HUES48 (cell line): ENCODE measurements around the gene IGHMBP2.
"Not testable (repeated sequence)": the region's sequence is repeated elsewhere in the genome, so short reads cannot be mapped to it uniquely, and the experiment has no call there.

Source experiments
- H3K27ac ChIP-seq: one replicate; pipeline ENCODE4 v1.7.0; 2013; ENCODE audit warnings: low read depth, low read length, inconsistent platforms
- H3K27me3 ChIP-seq: 2 replicates; pipeline ENCODE4 v1.6.1; 2013; ENCODE audit warnings: mild to moderate bottlenecking, low read length; ENCODE audit not compliant: control insufficient read depth, insufficient read depth
- H3K36me3 ChIP-seq: 2 replicates; pipeline ENCODE4 v1.6.1; 2013; ENCODE audit warnings: low read length; ENCODE audit not compliant: control insufficient read depth, insufficient read depth
- H3K4me1 ChIP-seq: 2 replicates; pipeline ENCODE4 v1.6.1; 2013; ENCODE audit warnings: mild to moderate bottlenecking, low read length; ENCODE audit not compliant: control insufficient read depth, insufficient read depth
- H3K4me3 ChIP-seq: 2 replicates; pipeline ENCODE4 v1.5.1; 2013; ENCODE audit warnings: mild to moderate bottlenecking, low read depth, low read length
- H3K9ac ChIP-seq: 2 replicates; pipeline ENCODE4 v1.6.1; 2013; ENCODE audit warnings: mild to moderate bottlenecking, low read depth, low read length, moderate library complexity
- H3K9me3 ChIP-seq: 2 replicates; pipeline ENCODE4 v1.6.1; 2013; ENCODE audit warnings: low read length; ENCODE audit not compliant: control insufficient read depth, insufficient read depth

IGHMBP2 gene

DNA sequence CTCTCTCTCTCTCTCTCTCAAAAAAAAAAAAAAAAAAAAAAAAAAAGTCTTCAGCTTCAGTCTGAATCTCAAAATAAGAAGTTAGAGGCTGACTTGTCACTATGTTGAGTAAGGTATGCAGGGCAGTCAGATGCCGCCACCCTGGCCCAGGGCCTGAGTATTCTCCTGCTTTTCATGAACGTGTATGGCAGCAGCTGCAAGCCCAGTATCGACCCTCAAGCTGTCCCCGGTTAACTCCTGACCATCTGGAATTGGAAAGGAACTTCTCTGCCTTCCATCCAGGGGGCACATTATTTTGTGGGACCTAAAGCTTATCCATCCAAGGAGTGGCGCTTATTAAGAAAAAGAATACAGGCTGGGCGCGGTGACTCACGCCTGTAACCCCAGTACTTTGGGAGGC is 65.7 kb downstream of the IGHMBP2 start:
- no peaks in the 10 kb centered on the region for H3K4me1 ChIP-seq
- no peaks in the 10 kb centered on the region for H3K36me3 ChIP-seq
- H3K27ac ChIP-seq = no peak overlapping the region
- no peaks in the 10 kb centered on the region for H3K9me3 ChIP-seq
- no peak overlapping the region for H3K9ac ChIP-seq
- no peaks in the 10 kb centered on the region for H3K27me3 ChIP-seq
- no peak overlapping the region for H3K4me3 ChIP-seq

DNA sequence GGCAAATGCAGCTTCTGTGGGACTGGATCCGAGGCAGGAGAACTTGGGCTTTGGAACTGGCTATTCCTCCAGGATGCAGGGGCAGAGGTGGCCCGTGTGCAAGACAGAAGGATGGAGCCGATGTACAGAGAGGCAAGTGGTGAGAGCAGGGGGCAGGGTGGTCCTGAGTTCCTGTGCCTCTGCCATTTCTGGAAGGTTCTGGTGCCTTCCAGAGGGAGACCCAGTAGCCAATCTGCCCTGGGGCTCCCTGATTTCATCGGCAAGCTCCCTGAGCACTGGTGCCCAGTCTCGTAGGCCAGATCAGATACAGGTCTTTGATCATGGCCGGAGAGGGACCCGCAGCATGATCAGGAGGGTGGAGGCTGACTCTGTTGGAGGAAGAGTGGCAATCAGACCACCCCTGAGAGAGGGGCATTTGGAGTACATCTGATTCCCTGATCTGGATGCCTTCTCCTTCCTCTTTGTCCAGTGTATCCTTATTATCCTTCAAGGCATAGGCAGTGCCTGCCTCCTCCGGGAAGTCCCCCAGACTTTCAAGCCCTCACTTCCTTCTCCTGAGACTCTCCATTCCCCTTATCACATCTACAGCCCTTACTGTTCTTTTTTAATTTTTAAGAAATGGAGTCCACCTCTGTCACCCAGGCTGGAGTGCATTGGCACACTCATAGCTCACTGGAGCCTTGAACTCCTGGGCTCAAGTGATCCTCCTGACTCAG is 67.4 kb downstream of the IGHMBP2 start:
- Histone ChIP-seq H3K4me3 (no peak overlapping the region), H3K27ac (no peak overlapping the region), H3K9me3 (peaks cover 5% of the 10 kb centered on the region; the same call in 1 of the 2 replicates), H3K36me3 (no peaks in the 10 kb centered on the region), H3K27me3 (no peaks in the 10 kb centered on the region), H3K4me1 (no peaks in the 10 kb centered on the region), H3K9ac (no peak overlapping the region)

DNA sequence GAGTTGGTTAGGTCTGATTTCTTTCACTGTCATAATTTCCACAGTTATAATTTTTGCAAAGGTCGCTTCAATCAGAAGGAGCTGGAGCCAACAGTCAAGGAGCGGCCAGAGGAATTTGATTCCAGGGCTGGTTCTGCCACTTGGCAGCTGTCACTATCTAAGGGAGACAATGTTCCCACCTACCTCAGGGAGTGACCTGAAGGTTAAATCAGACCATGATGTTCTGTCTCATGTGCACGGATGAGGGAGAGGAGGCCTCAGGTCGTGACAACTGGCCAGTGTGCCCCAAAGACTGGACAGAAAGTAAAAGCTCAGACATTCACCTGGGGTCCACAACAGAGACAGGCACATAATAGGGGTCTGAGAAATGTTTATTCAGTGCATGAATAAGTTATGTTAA is 69.5 kb downstream of the IGHMBP2 start:
- no peaks in the 10 kb centered on the region; the same call in 1 of the 2 replicates for H3K27me3 ChIP-seq

DNA sequence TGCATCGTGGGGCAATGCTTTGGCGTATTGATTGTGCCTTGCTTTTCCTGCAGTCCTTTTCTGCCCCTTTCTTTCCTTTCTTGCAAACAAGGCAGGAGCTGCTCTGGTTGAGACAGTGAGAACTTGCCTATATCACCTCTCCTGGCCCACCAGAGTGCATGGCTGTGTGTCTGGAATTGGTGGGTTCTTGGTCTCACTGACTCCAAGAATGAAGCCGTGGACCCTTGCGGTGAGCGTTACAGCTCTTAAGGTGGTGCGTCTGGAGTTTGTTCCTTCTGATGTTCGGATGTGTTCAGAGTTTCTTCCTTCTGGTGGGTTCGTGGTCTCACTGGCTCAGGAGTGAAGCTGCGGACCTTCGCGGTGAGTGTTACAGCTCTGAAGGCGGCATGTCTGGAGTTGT is 70.0 kb downstream of the IGHMBP2 start:
- not testable (repeated sequence) for H3K27me3 ChIP-seq, H3K27ac ChIP-seq, H3K36me3 ChIP-seq, H3K4me1 ChIP-seq, H3K9ac ChIP-seq, H3K4me3 ChIP-seq, H3K9me3 ChIP-seq

More for the DNA sequence above, 69.5 kb downstream of the IGHMBP2 start:
- no peak overlapping the region for H3K9ac ChIP-seq
- no peaks in the 10 kb centered on the region for H3K4me1 ChIP-seq
- peaks cover 5% of the 10 kb centered on the region; the same call in 1 of the 2 replicates for H3K9me3 ChIP-seq
- no peak overlapping the region for H3K27ac ChIP-seq
- no peaks in the 10 kb centered on the region for H3K36me3 ChIP-seq
- no peak overlapping the region for H3K4me3 ChIP-seq

DNA sequence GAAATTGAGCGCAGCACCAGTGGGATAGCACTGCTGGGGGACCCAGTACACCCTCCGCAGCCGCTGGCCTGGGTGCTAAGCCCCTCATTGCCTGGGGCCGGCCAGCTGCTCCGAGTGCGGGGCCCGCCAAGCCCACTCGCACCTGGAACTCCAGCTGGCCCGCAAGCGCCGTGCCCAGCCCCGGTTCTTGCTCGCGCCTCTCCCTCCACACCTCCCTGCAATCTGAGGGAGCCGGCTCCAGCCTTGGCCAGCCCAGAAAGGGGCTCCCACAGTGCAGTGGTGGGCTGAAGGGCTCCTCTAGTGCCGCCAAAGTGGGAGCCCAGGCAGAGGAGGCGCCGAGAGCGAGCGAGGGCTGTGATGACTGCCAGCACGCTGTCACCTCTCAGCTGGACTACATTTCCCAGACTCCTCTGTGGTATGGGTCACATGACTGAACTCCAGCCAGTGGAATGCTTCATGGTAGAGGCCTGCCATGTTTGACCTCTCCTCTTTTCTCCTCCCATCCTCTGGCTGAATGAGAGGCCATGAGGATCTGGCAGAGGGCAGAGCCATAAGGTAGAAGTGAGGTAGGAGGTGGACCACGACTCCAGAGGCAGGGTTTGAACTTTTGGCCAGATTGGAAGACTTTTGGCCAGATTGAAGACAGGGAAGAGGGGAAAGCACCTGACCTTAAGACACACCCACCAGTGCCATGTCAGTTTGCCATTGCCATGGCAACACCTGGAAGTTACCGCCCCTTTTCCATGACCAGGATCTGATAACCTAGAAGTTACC is 70.9 kb downstream of the IGHMBP2 start:
- Histone ChIP-seq H3K27me3 (no peaks in the 10 kb centered on the region; the same call in 1 of the 2 replicates), H3K36me3 (no peaks in the 10 kb centered on the region), H3K4me3 (no peak overlapping the region), H3K9ac (no peak overlapping the region), H3K4me1 (peaks cover 4% of the 10 kb centered on the region; the same call in 1 of the 2 replicates), H3K27ac (no peak overlapping the region), H3K9me3 (peaks cover 5% of the 10 kb centered on the region; the same call in 1 of the 2 replicates)

DNA sequence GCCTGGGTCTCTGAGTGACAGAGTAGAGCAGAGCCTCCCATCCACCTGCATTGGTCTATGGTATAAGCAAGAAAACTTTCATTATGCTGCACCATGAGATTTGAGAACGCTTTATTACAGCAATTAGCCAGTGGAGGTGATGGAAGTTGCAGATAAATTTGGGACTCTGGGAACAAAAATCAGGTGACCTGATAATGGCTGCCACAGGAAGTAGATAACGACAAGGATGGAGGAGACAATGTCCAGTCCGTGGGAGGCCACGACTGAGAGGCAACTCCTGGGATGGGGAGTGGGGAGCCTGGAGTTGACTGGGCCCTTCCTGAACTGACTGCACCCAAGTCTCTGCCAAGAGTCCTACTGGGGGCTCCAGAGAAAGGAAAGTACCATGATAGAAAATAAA is 72.4 kb downstream of the IGHMBP2 start:
- H3K36me3 ChIP-seq = no peaks in the 10 kb centered on the region
- H3K4me3 ChIP-seq = no peak overlapping the region
- peaks cover 7% of the 10 kb centered on the region; the same call in 1 of the 2 replicates for H3K4me1 ChIP-seq
- no peak overlapping the region for H3K27ac ChIP-seq
- peaks cover 5% of the 10 kb centered on the region; the same call in 1 of the 2 replicates for H3K9me3 ChIP-seq
- H3K9ac ChIP-seq = no peak overlapping the region
- H3K27me3 ChIP-seq = no peaks in the 10 kb centered on the region; the same call in 1 of the 2 replicates

DNA sequence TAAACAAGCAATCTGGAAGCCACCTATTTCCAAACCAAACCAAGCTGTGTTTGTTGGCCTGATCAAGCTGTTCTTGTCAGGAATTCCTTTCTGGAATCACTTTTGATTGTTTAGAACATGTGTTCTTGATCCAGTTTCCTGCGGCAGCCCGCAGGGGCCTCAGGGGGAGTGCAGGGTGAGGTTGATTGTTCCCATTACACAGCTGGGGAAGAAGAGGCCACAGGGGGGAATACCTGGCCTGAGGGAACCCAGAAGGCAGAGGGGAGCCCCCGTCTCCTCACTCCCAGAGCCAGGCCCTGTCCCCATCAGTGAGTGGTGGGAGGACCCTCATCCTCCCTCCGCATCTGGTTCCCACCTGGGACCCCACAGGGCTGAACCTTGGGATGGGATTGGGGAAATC is 72.9 kb downstream of the IGHMBP2 start:
- no peak overlapping the region for H3K27ac ChIP-seq
- no peaks in the 10 kb centered on the region for H3K36me3 ChIP-seq
- peaks cover 5% of the 10 kb centered on the region; the same call in 1 of the 2 replicates for H3K9me3 ChIP-seq
- no peak overlapping the region for H3K9ac ChIP-seq
- peaks cover 7% of the 10 kb centered on the region; the same call in 1 of the 2 replicates for H3K4me1 ChIP-seq
- H3K27me3 ChIP-seq = no peaks in the 10 kb centered on the region; the same call in 1 of the 2 replicates
- H3K4me3 ChIP-seq = no peak overlapping the region

DNA sequence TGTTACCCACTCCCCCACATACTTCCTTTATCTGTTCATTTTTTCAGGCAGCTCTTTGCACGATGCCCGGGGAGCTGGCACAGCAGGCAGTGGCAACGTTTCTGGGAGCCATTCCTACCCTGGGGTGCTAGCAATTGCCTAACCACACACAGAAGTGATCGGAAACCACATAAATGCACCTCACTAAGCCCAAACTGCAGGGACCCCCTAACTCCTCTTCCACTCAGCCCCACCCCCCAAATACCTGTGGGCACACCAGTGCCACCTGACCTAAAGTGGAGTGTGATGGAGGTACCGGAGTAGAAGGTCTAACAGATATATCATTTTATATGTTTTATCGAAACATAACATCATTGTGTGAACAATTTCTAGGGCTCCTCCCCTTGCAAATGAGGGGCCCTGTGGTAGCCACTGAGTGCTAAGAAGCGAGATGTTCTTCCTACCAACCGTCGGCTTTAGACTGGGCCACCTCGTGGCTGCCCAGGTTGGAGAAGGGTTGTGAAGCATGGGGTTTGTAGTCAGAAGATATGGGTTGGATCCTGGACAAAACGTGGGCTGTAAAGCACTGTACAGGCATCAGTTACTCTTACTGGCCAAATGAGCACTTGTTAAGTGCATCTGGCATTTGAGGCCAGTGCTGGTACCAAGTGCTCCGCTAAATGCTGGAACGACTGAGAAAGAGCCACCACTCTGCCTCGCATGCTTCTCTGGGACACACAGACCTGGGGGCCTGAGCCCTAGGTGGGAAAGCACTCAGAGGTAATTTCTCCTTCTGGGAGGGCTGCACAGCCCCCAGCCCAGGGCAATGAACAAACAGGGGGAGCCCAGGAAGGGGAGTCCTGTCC is 74.3 kb downstream of the IGHMBP2 start:
- Histone ChIP-seq H3K27me3 (no peaks in the 10 kb centered on the region; the same call in 1 of the 2 replicates), H3K4me1 (peaks cover 7% of the 10 kb centered on the region; the same call in 1 of the 2 replicates), H3K9ac (no peak overlapping the region), H3K27ac (no peak overlapping the region), H3K9me3 (peaks cover 5% of the 10 kb centered on the region; the same call in 1 of the 2 replicates), H3K36me3 (no peaks in the 10 kb centered on the region), H3K4me3 (no peak overlapping the region)

DNA sequence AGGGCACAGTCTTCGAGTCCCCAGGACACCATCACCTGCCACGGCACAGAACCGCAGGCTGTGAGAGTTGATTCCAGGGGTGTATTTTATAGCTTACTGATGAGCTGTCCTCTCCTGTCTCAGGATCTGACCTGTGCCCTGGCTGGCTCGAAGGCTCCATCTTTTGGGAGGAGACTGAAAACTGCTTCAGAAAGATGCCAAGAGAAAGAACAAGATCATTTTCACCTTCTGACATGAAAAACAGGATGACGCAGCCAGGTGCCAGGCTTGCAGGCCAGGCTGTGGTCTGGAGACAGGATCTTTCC is 74.9 kb downstream of the IGHMBP2 start:
- Histone ChIP-seq H3K36me3 (no peaks in the 10 kb centered on the region), H3K27ac (no peak overlapping the region), H3K4me1 (peaks cover 7% of the 10 kb centered on the region; the same call in 1 of the 2 replicates), H3K9me3 (peaks cover 5% of the 10 kb centered on the region; the same call in 1 of the 2 replicates), H3K9ac (no peak overlapping the region), H3K27me3 (no peaks in the 10 kb centered on the region; the same call in 1 of the 2 replicates), H3K4me3 (no peak overlapping the region)

DNA sequence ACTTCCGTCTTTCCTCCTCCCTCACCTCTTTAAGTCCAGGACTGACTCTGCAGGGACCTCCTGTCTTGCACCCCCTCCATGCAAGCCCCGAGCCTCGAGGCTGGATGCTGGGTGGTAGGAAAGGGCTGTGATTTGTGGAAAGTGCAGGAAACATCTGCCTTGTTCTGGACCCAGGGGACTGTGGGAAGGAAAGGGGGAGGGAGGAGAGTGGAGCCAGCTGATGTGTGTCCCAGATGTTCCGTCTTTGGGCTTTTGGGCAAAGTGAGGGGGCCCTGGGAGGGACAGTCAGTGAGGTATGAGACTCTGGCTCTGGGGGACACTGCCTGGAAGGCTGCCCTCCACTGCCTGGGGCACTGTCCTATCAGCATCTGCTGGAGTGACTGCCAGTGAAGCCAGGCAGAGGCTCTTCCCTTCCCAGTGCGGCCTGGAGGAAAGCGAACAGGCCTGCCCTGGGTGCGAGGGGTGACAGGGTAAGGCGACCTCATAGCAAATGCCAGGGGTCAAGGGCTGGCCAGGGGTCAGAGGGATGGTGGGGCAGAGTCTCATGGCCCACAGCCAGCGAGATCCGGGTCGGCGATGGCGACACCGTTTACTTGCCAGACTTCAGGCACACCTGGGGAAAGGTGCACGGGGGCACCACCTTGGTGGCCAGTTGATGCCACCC is 75.4 kb downstream of the IGHMBP2 start:
- no peaks in the 10 kb centered on the region; the same call in 1 of the 2 replicates for H3K27me3 ChIP-seq
- H3K9me3 ChIP-seq = peaks cover 5% of the 10 kb centered on the region; the same call in 1 of the 2 replicates
- no peaks in the 10 kb centered on the region for H3K36me3 ChIP-seq
- H3K9ac ChIP-seq = no peak overlapping the region
- H3K27ac ChIP-seq = no peak overlapping the region
- no peak overlapping the region for H3K4me3 ChIP-seq
- peaks cover 7% of the 10 kb centered on the region; the same call in 1 of the 2 replicates for H3K4me1 ChIP-seq
